SIG-M5 treated with dmso at 0.1 percent for 504 hours (cell line): ENCODE results near the gene ARF3.

ENCODE experiments used
- DNase-seq: peaks from one replicate; lab custom pipeline; 2025; ENCODE audit not compliant: unreplicated experiment; lab: John Stamatoyannopoulos, UW

The ARF3 gene

DNA sequence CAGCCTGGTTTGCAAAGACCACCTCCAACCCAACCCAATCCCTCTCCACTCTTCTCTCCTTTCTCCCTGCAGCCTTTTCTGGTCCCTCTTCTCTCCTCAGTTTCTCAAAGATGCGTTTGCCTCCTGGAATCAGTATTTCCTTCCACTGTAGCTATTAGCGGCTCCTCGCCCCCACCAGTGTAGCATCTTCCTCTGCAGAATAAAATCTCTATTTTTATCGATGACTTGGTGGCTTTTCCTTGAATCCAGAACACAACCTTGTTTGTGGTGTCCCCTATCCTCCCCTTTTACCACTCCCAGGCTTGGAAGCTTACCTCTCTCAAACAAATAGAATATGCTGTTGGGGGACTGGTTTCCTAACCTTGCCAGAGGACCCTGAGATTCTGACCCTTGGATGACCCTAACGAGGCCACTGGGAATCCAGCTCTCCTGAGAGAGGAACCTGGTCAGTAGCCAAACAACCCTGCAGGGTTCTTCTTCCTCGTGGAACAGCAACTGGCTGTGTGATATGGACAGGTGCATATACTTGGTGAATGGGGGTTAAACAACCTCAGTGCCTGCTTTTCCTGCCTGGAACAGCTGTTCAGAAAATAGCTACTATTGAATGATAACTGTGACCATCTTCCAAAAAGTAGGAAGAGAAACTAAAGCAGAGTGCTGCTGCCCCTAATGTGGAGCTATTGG lies 25.3 kb upstream of the ARF3 start:
- no peak for DNase-seq

DNA sequence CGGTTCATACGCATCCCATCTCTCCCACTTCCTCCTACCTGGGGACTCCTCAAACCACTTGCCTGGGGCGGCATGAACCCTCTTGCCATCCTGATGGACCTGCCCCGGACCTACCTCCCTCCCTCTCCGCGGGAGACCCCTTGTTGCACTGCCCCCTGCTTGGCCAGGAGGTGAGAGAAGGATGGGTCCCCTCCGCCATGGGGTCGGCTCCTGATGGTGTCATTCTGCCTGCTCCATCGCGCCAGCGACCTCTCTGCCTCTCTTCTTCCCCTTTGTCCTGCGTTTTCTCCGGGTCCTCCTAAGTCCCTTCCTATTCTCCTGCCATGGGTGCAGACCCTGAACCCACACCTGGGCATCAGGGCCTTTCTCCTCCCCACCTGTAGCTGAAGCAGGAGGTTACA lies 24.5 kb upstream of the ARF3 start:
- no peak for DNase-seq

DNA sequence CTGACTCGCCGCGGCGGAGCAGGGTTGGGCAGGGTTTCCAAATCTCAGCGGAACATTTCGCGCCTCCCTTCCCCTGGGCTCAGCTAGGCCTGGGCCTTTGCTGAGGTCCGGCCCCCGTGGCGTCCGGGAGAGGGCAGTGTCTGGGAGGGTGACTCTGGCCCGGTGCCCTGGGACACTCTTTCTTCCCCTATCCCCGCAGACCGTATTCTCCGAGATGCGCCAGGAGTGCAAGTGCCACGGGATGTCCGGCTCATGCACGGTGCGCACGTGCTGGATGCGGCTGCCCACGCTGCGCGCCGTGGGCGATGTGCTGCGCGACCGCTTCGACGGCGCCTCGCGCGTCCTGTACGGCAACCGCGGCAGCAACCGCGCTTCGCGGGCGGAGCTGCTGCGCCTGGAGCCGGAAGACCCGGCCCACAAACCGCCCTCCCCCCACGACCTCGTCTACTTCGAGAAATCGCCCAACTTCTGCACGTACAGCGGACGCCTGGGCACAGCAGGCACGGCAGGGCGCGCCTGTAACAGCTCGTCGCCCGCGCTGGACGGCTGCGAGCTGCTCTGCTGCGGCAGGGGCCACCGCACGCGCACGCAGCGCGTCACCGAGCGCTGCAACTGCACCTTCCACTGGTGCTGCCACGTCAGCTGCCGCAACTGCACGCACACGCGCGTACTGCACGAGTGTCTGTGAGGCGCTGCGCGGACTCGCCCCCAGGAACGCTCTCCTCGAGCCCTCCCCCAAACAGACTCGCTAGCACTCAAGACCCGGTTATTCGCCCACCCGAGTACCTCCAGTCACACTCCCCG lies 23.9 kb upstream of the ARF3 start:
- no peak for DNase-seq

DNA sequence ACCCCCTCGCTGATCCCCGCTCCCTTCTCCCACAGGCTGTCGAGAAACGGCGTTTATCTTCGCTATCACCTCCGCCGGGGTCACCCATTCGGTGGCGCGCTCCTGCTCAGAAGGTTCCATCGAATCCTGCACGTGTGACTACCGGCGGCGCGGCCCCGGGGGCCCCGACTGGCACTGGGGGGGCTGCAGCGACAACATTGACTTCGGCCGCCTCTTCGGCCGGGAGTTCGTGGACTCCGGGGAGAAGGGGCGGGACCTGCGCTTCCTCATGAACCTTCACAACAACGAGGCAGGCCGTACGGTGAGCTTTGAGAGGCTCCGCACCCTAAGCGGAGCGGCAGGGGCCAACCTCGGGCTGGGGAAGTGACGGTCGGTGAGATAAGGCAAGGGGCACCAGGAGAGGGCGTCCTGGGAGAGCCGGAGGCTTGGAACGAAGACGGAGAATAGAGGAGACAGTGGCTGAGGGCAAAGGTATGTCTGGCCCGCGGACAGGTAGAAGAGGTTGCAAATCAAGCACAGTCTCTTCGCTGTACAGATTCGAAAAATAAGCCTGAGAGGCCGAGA lies 23.2 kb upstream of the ARF3 start:
- peak; percentile 26 for DNase-seq

DNA sequence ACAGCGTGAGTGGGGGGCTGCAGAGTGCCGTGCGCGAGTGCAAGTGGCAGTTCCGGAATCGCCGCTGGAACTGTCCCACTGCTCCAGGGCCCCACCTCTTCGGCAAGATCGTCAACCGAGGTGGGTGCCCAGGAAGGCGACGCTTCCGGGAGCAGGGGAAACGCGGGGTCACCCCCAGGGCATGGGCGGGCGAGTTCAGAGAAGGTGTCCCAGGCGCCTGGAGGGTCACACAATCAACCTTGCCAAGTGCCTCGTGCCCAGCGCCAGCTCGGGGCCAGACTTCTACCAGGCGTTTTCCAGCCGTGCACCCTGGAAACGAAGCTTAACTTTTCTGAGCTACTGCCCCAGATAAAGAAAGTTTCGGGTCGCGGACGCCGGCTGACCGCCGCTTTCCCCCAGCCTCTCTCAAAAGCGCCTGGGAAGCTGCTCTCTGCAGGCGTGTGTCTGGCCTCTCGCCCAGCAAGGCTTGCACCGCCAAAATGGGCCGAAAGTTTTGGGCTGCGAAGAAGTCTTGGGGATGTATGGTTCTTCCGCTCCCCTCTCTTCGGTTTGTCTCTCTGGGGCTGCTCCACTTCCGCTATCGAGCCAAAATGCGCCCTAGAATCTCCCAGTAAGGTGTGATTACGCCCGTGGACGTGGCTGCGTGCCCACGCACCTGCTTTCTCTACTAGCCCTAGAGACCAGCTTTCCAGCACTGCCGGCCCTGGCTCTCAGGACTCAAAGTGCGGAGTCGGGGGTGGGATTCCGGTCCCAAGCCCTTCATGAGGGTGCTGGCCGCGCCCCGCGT lies 22.5 kb upstream of the ARF3 start:
- DNase-seq: no peak

DNA sequence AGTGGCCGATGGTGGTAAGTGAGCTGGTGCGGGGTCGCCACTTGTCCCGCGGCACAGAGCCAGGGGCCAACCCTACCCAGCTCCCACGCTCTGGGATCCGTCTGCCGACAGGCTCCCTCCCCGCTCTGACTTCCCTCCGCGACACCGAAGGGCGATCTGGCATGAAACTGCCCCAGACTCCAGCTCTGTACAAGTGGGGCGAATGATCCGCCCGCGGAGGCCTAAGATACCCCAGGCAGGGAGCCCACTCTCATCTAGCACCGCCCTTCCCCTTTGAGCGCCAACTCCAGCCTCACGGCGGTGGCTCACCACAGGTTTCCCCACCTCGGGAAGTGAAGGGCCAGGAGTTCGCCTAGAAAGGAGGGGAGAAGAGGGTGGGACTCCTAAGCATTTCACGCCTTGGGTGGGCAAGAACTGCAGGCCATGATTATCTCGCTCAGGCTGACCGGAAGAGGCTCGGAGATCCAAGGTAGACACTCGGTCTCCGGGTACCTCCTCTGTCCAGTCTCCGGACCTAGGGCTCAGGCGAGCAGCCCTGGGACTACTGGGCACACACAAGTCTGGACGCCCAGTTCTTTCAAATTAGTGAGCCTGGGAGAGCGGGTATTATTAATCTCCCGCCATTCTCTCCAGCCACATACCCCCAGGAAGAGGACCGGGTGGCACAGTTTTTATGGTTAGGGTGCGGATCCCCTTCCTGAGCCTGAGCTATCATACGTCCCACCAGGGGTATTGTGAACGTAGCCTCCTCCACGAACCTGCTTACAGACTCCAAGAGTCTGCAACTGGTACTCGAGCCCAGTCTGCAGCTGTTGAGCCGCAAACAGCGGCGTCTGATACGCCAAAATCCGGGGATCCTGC lies 21.7 kb upstream of the ARF3 start:
- DNase-seq: no peak

DNA sequence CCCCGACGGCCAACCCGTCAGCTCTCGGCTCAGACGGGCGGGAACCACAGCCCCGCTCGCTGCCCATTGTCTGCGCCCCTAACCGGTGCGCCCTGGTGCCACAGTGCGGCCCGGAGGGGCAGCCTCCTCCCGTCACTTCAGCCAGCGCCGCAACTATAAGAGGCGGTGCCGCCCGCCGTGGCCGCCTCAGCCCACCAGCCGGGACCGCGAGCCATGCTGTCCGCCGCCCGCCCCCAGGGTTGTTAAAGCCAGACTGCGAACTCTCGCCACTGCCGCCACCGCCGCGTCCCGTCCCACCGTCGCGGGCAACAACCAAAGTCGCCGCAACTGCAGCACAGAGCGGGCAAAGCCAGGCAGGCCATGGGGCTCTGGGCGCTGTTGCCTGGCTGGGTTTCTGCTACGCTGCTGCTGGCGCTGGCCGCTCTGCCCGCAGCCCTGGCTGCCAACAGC lies 21.0 kb upstream of the ARF3 start, which contains the start of gene WNT1:
Gene WNT1 (plus strand): TSS at position 32 of the 450 bp plus-strand sequence. CDS start 329 bp downstream, at position 361.
- no peak for DNase-seq

DNA sequence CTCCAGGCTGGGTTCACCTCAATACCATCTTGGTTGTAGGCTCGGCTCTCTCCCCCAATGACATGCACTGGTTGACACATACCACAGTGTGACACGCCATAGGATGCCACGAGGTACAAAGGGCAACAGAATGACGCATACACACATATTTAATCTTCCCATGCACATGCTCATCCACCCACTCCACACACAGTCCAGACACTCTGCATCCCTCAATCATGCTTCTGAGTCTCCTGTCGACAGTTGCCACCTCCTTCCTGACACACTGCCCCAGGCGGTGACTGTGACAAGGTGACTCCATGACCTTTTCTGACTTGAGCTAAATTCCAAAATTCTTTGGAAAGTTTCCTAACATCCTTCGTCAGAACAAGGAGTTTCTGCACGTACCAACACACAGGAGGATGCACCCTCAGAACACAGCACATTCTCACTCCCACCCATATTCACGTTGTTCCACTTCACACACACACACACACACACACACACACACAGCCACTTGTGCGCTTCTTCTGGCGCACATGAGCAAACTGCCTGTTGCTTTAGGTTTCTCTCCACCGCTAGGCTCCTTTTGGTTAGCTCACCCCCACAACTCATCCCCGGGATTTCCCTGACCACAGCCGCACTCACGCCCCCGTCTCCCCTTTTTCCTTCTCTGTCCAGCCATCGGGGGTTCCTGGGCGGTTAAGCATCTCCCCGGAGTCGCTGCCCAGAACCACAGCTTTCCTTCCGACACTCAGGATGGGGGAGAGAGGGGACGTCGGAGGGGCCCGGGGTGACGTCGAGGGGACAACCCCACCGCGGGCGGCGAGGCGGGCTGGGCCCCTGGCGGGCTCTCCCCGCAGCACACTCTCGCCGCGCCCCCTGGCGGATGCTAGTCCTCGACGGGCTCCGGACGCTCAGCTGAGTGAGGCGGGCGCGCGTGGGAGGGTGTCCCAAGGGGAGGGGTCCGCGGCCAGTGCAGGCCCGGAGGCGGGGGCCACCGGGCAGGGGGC lies 20.3 kb upstream of the ARF3 start:
- DNase-seq: peak; percentile 39

DNA sequence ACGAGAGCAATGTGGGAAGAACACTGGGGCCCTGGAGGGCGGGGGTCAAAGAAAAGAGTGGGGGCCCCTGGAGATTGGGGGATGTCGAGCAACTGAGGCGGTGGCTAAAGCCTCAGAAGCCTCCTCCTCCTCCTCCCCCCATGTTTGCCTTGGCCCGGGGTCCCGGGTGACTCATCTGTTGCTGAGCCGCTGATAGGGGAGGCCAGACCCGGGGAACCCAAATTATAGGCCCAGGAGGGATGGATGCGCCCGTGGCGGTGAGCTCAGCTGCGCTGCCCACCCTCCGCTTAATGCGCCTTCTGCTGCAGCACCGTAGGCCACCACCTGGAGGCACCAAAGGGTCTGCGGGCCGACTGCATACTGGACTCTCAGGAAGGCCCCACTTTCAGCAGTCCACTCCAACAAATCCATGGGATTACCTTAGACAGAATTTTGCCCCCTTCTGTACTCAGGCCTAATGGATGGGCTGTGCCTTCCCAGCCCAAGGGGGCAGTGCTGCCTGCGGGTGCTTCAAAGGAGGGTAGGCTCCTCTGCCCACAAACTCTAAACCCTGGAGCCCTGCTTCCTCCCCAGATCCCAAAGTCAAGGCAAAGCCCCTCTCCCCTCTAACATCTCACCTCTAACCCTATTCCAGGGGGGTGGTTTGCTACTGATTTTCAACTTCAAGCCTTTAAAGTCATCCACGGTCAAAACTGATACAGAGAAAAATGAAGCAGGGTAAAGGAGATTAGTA lies 16.8 kb upstream of the ARF3 start:
- DNase-seq: no peak

DNA sequence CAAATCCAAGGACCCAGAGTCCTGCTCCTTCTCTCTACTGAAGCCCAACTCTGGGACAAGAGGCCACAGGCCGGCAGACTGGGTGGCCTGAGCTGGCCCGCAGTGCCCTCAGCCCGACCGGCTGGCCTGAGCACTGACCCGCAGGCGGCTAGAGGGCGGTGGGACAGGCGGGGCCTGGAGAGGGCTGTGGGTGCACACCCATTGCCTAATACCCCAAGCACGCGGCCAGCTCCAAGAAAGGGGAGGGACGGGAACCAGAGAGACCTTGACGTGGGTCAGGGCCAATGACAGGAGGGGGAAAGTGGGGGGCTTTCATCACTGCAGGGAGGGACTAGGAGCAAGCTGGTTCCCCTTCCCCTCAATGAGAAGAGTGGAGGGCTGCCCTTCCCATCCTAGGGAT lies 16.2 kb upstream of the ARF3 start:
- no peak for DNase-seq

DNA sequence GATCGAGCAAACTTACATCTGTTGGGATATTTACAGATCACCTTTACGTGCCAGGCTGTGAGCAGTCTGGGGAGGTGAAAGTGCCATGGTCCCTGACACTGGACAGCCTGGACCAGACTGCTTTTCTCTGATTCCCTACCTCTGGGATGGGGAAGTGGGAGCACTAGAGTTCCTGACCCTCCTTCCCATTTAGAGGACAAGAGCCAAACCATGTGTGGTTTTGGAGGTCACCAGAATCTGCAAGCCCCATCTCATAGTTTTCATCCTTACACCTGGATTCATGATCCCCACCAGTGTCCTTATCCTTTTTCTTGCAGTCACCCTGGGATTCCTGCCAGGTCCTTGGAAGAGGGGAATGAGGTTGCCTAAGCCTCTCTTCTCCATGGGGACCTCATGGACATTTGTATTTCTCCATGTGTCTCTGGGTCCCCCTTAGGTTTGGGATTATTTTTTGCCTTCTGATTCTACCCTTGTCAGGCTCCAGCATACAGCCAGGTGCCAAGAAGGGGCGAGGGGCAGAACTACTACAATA lies 15.7 kb upstream of the ARF3 start:
- DNase-seq: no peak

DNA sequence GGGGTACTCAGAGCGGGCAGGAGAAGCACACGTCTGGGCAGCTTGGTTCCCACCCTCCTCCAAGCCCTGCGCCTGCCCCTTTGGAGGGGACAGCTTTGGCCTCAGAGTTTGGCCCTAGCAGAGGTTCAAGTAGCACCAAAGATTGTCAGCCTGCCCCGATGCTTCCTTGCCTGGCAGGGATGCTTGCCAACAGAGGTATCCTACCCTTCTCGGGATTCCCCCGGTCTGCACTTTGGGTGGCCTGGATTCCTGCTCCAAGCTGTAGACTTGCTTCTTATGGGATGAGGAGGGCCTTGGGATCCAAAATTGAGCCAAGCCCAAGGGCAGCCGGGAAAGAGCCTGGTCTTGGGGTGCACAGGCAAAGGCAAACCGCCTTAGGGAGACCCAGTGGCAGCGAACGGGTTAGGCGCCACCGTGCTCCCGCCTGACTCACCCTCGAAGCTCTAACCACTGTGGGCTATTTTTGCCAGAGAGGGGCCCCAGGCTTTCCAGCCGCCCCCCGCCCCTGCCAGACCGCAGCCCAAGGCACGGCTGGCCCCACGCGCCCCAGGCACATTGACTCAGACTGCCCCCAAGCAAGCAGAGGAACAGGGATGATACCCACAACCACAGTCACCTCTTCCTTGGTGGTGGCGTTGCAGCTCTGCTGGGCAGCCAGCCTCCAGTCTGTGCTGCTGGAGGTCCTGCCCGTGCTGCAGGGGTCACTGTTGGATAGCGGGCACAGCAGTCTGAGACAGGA lies 15.1 kb upstream of the ARF3 start:
- peak; percentile 94 for DNase-seq

DNA sequence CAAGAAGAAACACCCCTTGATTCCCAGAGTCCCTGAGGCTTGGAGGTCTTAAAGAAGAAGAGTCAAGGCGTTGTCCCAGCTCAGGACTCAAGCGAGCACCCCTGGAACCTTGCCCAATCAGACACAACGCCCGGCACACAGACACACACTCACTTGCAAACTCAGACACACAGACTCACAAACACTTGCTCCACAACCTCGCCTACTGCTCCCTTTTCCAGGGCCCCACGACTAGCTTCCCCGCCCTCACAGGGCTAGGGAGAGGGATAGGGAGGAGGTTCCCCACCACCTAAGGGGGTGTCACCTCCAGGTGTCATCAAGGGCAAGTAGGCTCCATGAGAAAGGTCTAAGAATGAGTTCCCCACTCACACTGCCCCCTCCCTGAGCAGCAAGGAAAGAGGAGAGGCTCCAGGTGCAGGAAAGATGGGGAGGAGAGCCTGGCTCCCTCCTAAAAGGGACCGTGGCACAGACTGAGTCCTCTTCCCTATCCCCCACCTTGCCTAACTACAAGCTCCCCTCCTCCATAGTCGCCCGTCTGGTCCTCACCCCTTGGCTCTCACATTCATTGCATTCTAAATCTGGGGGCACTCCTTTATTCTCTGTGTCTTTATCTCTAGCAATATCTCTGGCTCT lies 13.5 kb upstream of the ARF3 start:
- no peak for DNase-seq

DNA sequence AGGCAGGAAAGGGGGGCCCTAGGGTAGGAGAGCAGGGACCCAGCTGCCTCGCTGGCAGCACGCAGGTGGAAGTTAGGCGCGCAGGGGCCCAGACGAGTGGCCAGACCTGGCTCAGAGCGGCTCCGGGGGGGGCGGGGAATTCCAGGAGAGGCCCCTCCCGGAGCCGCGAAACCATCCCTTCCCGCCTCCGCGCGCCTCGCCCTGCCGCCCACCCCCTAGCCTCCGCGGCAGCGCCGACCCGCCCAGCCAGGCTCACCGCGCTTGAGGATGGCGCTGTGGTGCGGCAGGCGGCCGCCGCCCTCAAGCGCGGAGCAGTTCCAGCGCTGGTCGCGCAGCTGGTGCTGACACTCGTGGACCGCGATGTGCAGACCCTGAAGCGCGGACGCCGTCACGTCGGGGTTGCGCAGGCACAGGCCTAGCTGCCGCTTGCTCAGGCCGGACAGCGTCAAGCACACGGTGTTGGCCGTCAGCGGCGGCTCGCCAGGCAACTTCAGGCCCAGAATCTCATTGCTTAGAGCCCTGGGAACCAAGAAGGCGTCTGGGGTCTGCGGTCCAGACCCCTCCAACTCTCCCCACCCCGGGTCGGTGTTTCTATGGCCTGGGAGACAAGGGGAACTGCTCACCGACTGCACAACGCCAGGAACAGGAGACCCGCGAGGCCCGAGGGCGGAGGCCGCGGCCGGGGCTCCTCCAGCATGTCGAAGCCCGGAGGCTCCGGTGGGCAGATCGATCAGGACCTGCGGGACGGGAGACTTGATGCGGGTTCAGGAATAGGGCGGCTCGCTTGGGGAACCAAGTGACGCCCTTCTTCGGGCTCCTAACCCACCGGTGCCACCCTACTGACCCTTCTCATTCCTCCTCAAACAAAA lies 12.8 kb upstream of the ARF3 start:
- no peak for DNase-seq

DNA sequence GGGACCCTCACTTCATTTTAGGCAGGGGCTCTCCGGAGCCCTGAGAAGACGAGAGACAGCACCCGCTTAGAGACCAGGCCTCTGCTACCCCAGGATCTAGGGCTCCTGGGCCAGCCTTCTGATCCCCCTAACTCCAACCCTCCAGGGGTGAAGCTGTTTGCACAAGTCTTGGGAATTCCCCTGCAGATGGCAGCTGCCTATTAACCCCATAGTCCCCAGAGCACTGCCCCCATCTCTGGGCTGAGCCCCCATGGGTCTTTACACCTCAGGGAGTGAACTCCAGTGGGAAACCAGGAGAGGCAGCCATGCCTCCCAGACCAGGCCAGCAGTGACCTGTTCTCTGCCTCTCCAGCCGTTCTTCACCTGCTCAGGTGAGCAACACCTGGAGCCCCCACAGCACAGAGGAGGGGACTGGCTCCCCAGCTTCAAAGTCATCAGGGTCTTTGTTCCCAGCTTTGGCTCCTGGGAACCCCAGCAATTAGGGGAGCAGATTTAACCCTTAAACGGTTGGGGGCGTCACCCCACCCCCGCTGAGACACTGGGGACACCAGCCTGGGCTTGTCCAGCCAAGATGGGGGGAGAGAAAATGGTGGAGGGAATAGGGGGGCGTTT lies 12.0 kb upstream of the ARF3 start:
- DNase-seq: no peak

DNA sequence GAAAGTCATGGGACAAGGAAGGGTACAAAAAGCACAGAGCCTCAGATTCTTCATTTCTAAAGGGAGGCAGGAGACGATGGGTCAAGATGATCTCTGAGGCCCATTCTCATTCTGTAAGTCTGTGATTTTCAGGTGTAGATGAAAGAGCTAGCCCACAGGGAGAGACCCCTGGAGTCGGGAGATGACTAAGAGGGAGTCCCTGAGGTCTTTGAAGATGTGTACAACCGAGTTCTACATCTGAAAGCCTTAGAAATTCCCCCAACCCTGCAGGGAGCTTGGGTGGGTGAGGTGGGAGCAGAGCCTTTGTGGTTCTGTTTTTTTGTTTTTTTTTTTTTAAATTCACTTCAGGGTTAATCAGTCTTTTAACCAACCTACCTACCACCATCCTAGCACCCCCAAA lies 11.2 kb upstream of the ARF3 start:
- no peak for DNase-seq
